Astrocyte (in vitro differentiated cells and primary cell): ENCODE measurements around the gene ARHGAP26.

Source experiments
- CTCF ChIP-seq: IDR thresholded peaks from 2 replicates; pipeline ENCODE4 v1.5.1; 2011; ENCODE audit warnings: low read depth, mild to moderate bottlenecking, inconsistent platforms, low read length, moderate library complexity; ENCODE audit not compliant: insufficient read depth
- EZH2 ChIP-seq: IDR thresholded peaks from 2 replicates; pipeline ENCODE4 v1.6.1; 2012; ENCODE audit warnings: mild to moderate bottlenecking, low read length, inconsistent platforms; ENCODE audit not compliant: insufficient read depth

DNA sequence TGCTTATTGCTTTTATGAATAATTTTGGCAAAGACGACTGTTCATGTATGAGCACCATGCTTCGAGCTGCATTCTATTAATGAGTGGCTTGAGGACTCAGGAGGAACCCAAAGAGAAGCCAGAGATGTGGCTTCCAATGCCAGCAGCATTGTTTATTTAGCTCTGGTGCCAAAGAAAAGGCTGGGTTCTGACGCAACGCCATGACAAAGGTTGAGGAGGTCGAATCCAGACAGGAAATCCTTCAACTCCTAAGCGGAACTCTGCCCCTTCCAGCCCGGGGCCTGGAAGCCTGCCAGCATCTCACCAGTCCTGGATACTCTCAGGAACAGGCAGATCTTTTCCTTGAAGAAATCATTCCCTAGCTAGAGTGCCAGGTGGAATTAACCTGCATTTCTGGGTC lies 104.4 kb downstream of the ARHGAP26 start:
- TF ChIP-seq CTCF = no peak
- no peak for TF ChIP-seq EZH2
